ENCODE measurements around the gene SNX20. TPM values are rescaled to one million over a fixed set of nuclear protein-coding genes. Genes with fewer than 3 reads are reported as not detected.

The SNX20 gene
- total RNA-seq, 5 donors from 2014 or later (not counting 1 experiment from before 2014, with no cell fraction given) = 38.8 to 85.2 (median 69.6) TPM

DNA sequence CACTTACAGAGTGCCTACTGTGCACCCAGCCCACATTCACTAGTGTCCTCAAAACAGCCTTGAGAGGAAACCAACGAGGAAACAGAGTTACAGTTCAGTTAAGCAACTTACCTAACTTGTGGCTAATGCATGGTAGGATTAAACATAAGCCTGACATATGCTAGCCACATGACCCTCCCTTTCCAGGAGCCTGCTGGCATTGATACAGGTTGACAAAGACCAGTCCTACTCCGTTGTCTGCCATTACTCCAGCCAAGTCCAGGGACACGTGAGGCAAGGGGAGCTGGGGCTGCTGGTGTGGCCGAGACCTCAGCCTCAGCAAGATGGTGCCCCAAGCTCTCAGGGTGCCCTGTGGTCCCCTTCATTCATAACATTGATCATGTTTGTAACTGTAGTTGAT is 37.9 kb downstream of the SNX20 start:
- DNase-seq (no peak), ATAC-seq (replicated peaks in 1 of 4) (no peak)
- Mint-ChIP-seq H3K27ac (no peak overlapping the region), H3K36me3 (no peaks in the 10 kb centered on the region), H3K4me3 (no peak overlapping the region), H3K4me1 (peaks cover 5 to 15% (median 5%) of the 10 kb centered on the region in 3 donors), H3K9me3 (no peaks in the 10 kb centered on the region), H3K27me3 (no peaks in the 10 kb centered on the region)
- POLR2A ChIA-PET = no interaction called here
- Histone ChIP-seq H3K36me3 (ENCODE audit: control insufficient read depth in 2 of 2, extremely low read depth in 1 of 2, insufficient read depth in 1 of 2, low read length in 1 of 2) (no peaks in the 10 kb centered on the region), H3K9me3 (no peaks in the 10 kb centered on the region), H3K4me1 (ENCODE audit: control insufficient read depth in 1 of 2, extremely low read depth in 1 of 2, insufficient read depth in 2 of 2, low read length in 2 of 2) (no peaks in the 10 kb centered on the region), H3K27ac (ENCODE audit: low read length) (no peak overlapping the region), H3K4me3 (ENCODE audit: control insufficient read depth in 1 of 2, extremely low read depth in 1 of 2, low read length in 1 of 2) (no peak overlapping the region), H3K27me3 (replicated peaks in 1 of 2; ENCODE audit: control insufficient read depth in 2 of 2, extremely low read depth in 1 of 2, insufficient read depth in 2 of 2, low read length in 1 of 2) (peaks cover 0 to 18% of the 10 kb centered on the region in 2 experiments)
- CTCF ChIA-PET = interaction anchor here (0.6 to 1.3 kb wide), 3 partner anchors 55 to 326 kb away, joined by 3 to 6 read pairs (median 3); no protein-coding TSS in a partner anchor
- 100% methylated on average over 1 of the region's 4 CpGs for WGBS (ENCODE audit: insufficient coverage)

DNA sequence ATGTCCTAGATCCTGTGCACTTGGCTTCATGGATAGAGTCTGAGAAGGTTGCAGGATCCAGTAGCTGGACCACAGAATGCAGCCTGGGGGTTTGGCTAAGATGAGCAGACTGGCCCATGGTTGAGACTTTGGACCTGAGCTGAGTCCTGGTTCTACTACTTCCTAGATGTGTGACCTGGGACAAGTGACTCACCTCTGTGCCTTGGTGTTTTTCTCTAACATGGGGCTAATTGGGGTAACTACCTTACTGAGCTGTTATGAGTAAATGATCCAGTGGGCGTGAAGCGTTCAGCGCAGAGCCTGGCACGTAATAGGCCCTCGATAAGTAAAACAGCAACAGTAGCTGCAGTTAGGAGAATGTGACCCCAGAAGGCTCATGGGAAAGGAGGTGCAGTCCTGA is 38.8 kb downstream of the SNX20 start:
- Histone ChIP-seq H3K9me3 (no peaks in the 10 kb centered on the region), H3K4me1 (ENCODE audit: control insufficient read depth in 1 of 2, extremely low read depth in 1 of 2, insufficient read depth in 2 of 2, low read length in 2 of 2) (no peaks in the 10 kb centered on the region), H3K4me3 (ENCODE audit: control insufficient read depth in 1 of 2, extremely low read depth in 1 of 2, low read length in 1 of 2) (no peak overlapping the region), H3K27me3 (replicated peaks in 1 of 2; ENCODE audit: control insufficient read depth in 2 of 2, extremely low read depth in 1 of 2, insufficient read depth in 2 of 2, low read length in 1 of 2) (peaks cover 0 to 18% of the 10 kb centered on the region in 2 experiments), H3K27ac (ENCODE audit: low read length) (no peak overlapping the region), H3K36me3 (ENCODE audit: control insufficient read depth in 2 of 2, extremely low read depth in 1 of 2, insufficient read depth in 1 of 2, low read length in 1 of 2) (no peaks in the 10 kb centered on the region)
- ChIA-PET CTCF (interaction anchor here in 1 of 2 donors (1.3 kb wide), 1 partner anchor 316 kb away, joined by 3 read pairs; no protein-coding TSS in a partner anchor), POLR2A (no interaction called here)
- DNase-seq (no peak), ATAC-seq (replicated peaks in 1 of 4) (no peak)
- WGBS (ENCODE audit: insufficient coverage) = 54% methylated on average over 5 of the region's 5 CpGs
- no peaks in the 10 kb centered on the region for H3K27me3 Mint-ChIP-seq
- H3K4me1 Mint-ChIP-seq = peaks cover 5 to 15% (median 5%) of the 10 kb centered on the region in 3 donors
- H3K4me3 Mint-ChIP-seq = no peak overlapping the region
- no peaks in the 10 kb centered on the region for H3K36me3 Mint-ChIP-seq
- no peaks in the 10 kb centered on the region for H3K9me3 Mint-ChIP-seq
- no peak overlapping the region for H3K27ac Mint-ChIP-seq

DNA sequence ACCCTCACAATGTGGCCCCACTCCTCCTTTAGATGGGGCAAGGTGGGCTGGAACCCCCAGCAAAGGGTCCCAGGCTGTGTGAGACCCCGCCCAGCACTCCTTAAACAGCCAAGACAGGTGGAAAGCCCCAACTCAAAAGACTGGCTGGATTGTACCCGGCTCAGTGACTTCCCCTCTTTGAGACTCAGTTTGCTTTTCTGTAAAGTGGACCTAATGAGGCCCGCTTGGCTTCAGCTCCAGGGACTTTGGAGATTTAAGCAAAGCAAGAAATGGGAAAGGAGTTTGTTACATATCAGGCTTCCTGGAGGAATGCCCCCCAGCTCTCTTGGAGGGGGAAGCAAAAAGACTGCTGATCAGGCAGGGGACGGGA is 39.3 kb downstream of the SNX20 start:
- H3K9me3 Mint-ChIP-seq = no peaks in the 10 kb centered on the region
- H3K4me1 Mint-ChIP-seq = peaks cover 5 to 21% (median 5%) of the 10 kb centered on the region in 3 donors
- H3K4me3 Mint-ChIP-seq = no peak overlapping the region
- no peak overlapping the region for H3K27ac Mint-ChIP-seq
- Histone ChIP-seq H3K4me3 (ENCODE audit: control insufficient read depth in 1 of 2, extremely low read depth in 1 of 2, low read length in 1 of 2) (no peak overlapping the region), H3K4me1 (ENCODE audit: control insufficient read depth in 1 of 2, extremely low read depth in 1 of 2, insufficient read depth in 2 of 2, low read length in 2 of 2) (no peaks in the 10 kb centered on the region), H3K27me3 (replicated peaks in 1 of 2; ENCODE audit: control insufficient read depth in 2 of 2, extremely low read depth in 1 of 2, insufficient read depth in 2 of 2, low read length in 1 of 2) (peaks cover 0 to 18% of the 10 kb centered on the region in 2 experiments), H3K36me3 (ENCODE audit: control insufficient read depth in 2 of 2, extremely low read depth in 1 of 2, insufficient read depth in 1 of 2, low read length in 1 of 2) (no peaks in the 10 kb centered on the region), H3K27ac (ENCODE audit: low read length) (no peak overlapping the region), H3K9me3 (no peaks in the 10 kb centered on the region)
- DNase-seq (no peak), ATAC-seq (replicated peaks in 1 of 4) (no peak)
- H3K36me3 Mint-ChIP-seq = no peaks in the 10 kb centered on the region
- ChIA-PET POLR2A (no interaction called here), CTCF (no interaction called here)
- H3K27me3 Mint-ChIP-seq = no peaks in the 10 kb centered on the region
- 88% methylated on average over 4 of the region's 4 CpGs for WGBS (ENCODE audit: insufficient coverage)

DNA sequence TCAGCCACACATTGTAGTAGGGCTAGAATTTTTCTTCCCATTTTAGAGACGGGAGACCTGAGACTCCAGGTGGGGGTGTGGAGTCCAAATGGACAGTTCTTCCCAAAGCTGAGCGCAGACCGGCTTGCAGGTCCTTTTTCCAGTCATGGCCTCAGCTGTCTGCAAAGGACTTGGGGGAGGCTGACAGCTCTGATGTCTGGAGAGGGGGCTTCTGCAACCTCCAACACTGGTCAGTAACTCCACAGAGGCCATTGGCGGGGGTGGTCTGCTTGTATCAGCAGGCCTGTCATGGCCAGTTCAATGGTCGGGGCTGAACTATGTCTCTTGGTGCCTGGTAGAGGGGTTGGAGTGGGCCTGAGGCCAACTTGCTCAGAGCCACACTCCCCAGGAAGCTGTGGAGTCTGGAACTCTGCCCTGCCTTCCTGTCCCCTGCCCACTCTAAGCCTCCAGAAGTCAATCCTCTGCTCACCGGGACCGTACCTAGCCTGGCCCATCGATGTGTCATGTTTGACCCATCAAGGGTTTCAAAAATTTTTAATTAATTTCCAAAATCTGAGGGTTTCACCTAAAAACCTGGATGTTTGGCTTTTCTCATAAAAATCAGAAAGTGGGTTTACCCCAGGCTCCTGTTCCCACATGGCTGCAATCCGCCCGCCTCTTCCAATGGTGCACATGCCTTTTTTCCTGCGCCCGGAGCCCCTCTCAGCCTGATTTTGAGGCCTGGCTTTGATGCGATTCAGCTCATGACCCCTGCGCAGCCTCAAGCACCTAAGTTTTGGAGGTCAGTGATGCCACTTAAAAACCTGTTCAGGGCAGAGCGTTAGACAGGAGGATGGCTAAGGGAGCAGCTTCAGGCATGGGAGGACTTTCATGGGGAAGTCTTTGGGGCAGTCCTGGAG is 39.9 kb downstream of the SNX20 start:
- ChIA-PET POLR2A (no interaction called here), CTCF (no interaction called here)
- no peaks in the 10 kb centered on the region for H3K36me3 Mint-ChIP-seq
- H3K27ac ChIP-seq (ENCODE audit: low read length) = no peak overlapping the region
- H3K27ac Mint-ChIP-seq = no peak overlapping the region
- H3K4me1 ChIP-seq (ENCODE audit: control insufficient read depth in 1 of 2, extremely low read depth in 1 of 2, insufficient read depth in 2 of 2, low read length in 2 of 2) = peaks cover 0 to 2% of the 10 kb centered on the region in 2 experiments
- no peaks in the 10 kb centered on the region for H3K9me3 Mint-ChIP-seq
- H3K4me3 Mint-ChIP-seq = no peak overlapping the region
- H3K27me3 ChIP-seq (replicated peaks in 1 of 2; ENCODE audit: control insufficient read depth in 2 of 2, extremely low read depth in 1 of 2, insufficient read depth in 2 of 2, low read length in 1 of 2) = peaks cover 0 to 18% of the 10 kb centered on the region in 2 experiments
- no peaks in the 10 kb centered on the region for H3K36me3 ChIP-seq (ENCODE audit: control insufficient read depth in 2 of 2, extremely low read depth in 1 of 2, insufficient read depth in 1 of 2, low read length in 1 of 2)
- H3K4me1 Mint-ChIP-seq = peaks cover 5 to 22% (median 9%) of the 10 kb centered on the region in 3 donors
- H3K4me3 ChIP-seq (ENCODE audit: control insufficient read depth in 1 of 2, extremely low read depth in 1 of 2, low read length in 1 of 2) = no peak overlapping the region
- DNase-seq = no peak
- no peaks in the 10 kb centered on the region for H3K27me3 Mint-ChIP-seq
- ATAC-seq (replicated peaks in 1 of 4) = no peak
- WGBS (ENCODE audit: insufficient coverage) = 80% methylated on average over 10 of the region's 15 CpGs
- no peaks in the 10 kb centered on the region for H3K9me3 ChIP-seq

DNA sequence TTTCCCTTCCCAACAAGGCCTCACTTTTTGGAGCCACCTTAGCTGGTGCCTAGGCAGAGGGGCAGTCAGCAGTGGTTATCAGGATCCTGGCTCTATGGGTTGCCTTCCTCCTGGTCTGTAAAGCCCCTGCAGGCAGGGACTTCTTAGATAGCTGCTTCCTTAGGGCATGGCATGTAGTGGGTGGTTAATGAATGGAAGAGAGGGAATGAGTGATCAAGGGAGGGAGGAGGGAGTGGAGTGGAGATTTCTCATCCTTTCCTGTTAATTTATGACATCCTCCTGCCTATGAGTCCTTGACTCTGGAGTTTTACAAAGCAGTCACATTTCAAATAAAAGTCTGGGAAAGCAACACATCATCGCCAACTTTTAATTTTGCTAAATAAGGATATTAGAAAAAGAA is 40.7 kb downstream of the SNX20 start:
- Mint-ChIP-seq H3K36me3 (no peaks in the 10 kb centered on the region), H3K4me3 (no peak overlapping the region), H3K4me1 (peaks cover 12 to 30% (median 14%) of the 10 kb centered on the region in 3 donors), H3K27me3 (no peaks in the 10 kb centered on the region), H3K27ac (no peak overlapping the region), H3K9me3 (no peaks in the 10 kb centered on the region)
- ATAC-seq (replicated peaks in 1 of 4) = no peak
- Histone ChIP-seq H3K4me1 (ENCODE audit: control insufficient read depth in 1 of 2, extremely low read depth in 1 of 2, insufficient read depth in 2 of 2, low read length in 2 of 2) (peaks cover 0 to 5% of the 10 kb centered on the region in 2 experiments), H3K36me3 (ENCODE audit: control insufficient read depth in 2 of 2, extremely low read depth in 1 of 2, insufficient read depth in 1 of 2, low read length in 1 of 2) (no peaks in the 10 kb centered on the region), H3K27ac (ENCODE audit: low read length) (no peak overlapping the region), H3K9me3 (no peaks in the 10 kb centered on the region), H3K27me3 (replicated peaks in 1 of 2; ENCODE audit: control insufficient read depth in 2 of 2, extremely low read depth in 1 of 2, insufficient read depth in 2 of 2, low read length in 1 of 2) (peaks cover 0 to 18% of the 10 kb centered on the region in 2 experiments), H3K4me3 (ENCODE audit: control insufficient read depth in 1 of 2, extremely low read depth in 1 of 2, low read length in 1 of 2) (no peak overlapping the region)
- DNase-seq = no peak
- no CpG with 5 or more reads among the region's 1 CpG for WGBS (ENCODE audit: insufficient coverage)
- CTCF ChIA-PET = no interaction called here
- POLR2A ChIA-PET = no interaction called here

DNA sequence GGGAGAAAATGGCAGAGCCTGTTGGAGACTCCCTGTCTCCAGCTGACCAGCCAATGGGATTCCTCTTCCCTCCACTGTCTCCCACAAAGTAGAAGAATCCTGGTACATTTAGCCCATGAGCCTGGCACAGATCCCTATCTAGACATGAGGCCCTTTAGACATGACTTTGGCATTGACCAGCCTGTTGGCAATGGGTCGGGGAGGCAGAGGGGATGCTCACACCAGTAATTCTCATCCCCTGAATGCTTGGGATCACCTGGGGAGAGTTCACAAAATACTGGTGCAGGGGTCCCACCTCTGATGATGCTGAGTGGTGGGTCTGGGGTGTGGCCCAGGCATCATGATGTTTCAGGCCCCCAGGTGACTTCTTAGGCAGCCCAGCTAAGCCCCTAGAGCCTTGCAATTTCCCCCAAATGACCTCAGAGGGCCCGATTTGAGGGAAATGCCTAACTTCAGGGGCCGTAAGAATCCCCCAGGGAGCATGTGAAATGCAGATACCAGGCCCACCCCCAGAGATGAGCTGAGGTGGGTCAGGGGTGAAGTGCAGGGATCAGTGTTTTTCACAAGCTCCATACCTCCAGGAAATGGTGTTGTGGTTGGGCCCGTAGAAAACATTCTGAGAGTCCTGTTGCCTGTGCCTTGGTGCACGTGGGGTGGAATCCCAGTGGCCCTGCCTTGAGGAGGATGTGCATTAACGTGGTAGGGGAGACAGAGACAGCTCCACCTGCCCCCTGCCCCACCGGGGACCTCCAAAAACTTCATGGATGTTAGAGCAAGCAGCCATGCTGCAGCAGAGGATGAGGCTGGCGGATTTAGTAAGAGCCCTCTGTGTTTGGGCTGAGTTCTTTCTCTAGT is 42.1 kb downstream of the SNX20 start:
- Histone ChIP-seq H3K9me3 (no peaks in the 10 kb centered on the region), H3K4me3 (ENCODE audit: control insufficient read depth in 1 of 2, extremely low read depth in 1 of 2, low read length in 1 of 2) (no peak overlapping the region), H3K27ac (ENCODE audit: low read length) (no peak overlapping the region), H3K4me1 (ENCODE audit: control insufficient read depth in 1 of 2, extremely low read depth in 1 of 2, insufficient read depth in 2 of 2, low read length in 2 of 2) (peaks cover 0 to 5% of the 10 kb centered on the region in 2 experiments), H3K36me3 (ENCODE audit: control insufficient read depth in 2 of 2, extremely low read depth in 1 of 2, insufficient read depth in 1 of 2, low read length in 1 of 2) (no peaks in the 10 kb centered on the region), H3K27me3 (replicated peaks in 1 of 2; ENCODE audit: control insufficient read depth in 2 of 2, extremely low read depth in 1 of 2, insufficient read depth in 2 of 2, low read length in 1 of 2) (peaks cover 0 to 20% of the 10 kb centered on the region in 2 experiments)
- Mint-ChIP-seq H3K27me3 (no peaks in the 10 kb centered on the region), H3K4me1 (peaks cover 6 to 24% (median 9%) of the 10 kb centered on the region in 3 donors), H3K27ac (no peak overlapping the region), H3K36me3 (peaks cover 4% of the 10 kb centered on the region), H3K9me3 (no peaks in the 10 kb centered on the region), H3K4me3 (no peak overlapping the region)
- ATAC-seq (replicated peaks in 1 of 4) = no peak
- ChIA-PET CTCF (no interaction called here), POLR2A (no interaction called here)
- WGBS (ENCODE audit: insufficient coverage) = 43% methylated on average over 3 of the region's 8 CpGs
- no peak for DNase-seq

Measured in T-cell (primary cell).